Stomach (tissue), 19 donors: ENCODE results near the gene USP34. TPM values are rescaled to one million over a fixed set of nuclear protein-coding genes. Genes with fewer than 3 reads are reported as not detected.
A peak's percentile ranks its signal among the peaks of the same experiment; 100 is the strongest.

Experiments
- DNase-seq, 2 donors: peaks; one replicate each; pipeline versions ENCODE4 v3.0.0 to v3.0.0-alpha.2; 2013 to 2019
- H3K27ac ChIP-seq, 5 donors: fragments of 200-600 bp in 4 of 5; sonication (generic) in 4 of 5; one replicate each; pipeline ENCODE4 v1.5.1; 2013 to 2019; ENCODE audit warnings: mild to moderate bottlenecking in 1 of 5, moderate library complexity in 1 of 5
- H3K27me3 ChIP-seq, 3 donors: fragments of 200-600 bp; sonication (generic); one replicate each; pipeline ENCODE4 v1.5.1; 2017 to 2019; ENCODE audit warnings: mixed run types in 1 of 3
- H3K36me3 ChIP-seq, 4 donors: fragments of 200-600 bp; sonication (generic); 1 replicate in 3 of 4; 2 replicates in 1 of 4; pipeline ENCODE4 v1.5.1; 2016 to 2019
- H3K4me1 ChIP-seq, 4 donors: fragments of 200-600 bp; sonication (generic); one replicate each; pipeline ENCODE4 v1.5.1; 2016 to 2019
- H3K4me3 ChIP-seq, 4 donors: fragments of 200-600 bp; sonication (generic) in 3 of 4; one replicate each; pipeline ENCODE4 v1.5.1; 2016 to 2019; ENCODE audit warnings: mild to moderate bottlenecking in 1 of 4
- H3K9me3 ChIP-seq, 4 donors: fragments of 200-600 bp; sonication (generic); one replicate each; pipeline ENCODE4 v1.5.1; 2016 to 2019
- EP300 ChIP-seq: sonication (generic); formaldehyde crosslinking; IDR thresholded peaks from one replicate; pipeline ENCODE4 v1.6.1; 2017; ENCODE audit warnings: antibody characterized with exemption
- POLR2A ChIP-seq, 4 donors: fragments of 450-650 bp; IDR thresholded peaks; one replicate each; pipeline ENCODE4 v1.6.1; 2016; ENCODE audit warnings: antibody characterized with exemption in 4 of 4, control low read depth in 2 of 4, mild to moderate bottlenecking in 1 of 4, moderate library complexity in 1 of 4
- POLR2AphosphoS5 ChIP-seq, 3 donors: sonication (generic); formaldehyde crosslinking; IDR thresholded peaks; one replicate each; pipeline ENCODE4 v1.6.1; 2016; ENCODE audit warnings: antibody characterized with exemption in 3 of 3
- WGBS, 5 donors: extraction: QIAGEN DNeasy Blood & Tissue Kit in 3 of 5; methylation state at CpG; one replicate each; pipeline versions ENCODE4 v1.1.5 to v1.1.7; 2013 to 2018; 5-methylcytosine and 5-hydroxymethylcytosine counted together
- intact Hi-C: fragments of 100-400 bp; cut with DNase I; formaldehyde crosslinking; loops from one replicate; pipeline ENCODE4 v1.15.1; 2023; ENCODE audit warnings: low total_unique reads
- long read RNA-seq, 10 donors: transcript quantifications; one replicate each; lab custom pipeline, GENCODE V29; 2026
- polyA plus RNA-seq, 3 donors: library from polyadenylated mRNA; stranded (reverse); fragments of 200-250 nt; gene quantifications; one replicate each; pipeline ENCODE4 v1.2.3, GENCODE V29; 2013
- total RNA-seq, 5 donors: library from RNA; depleted of rRNA; stranded (reverse); fragments of >200 nt; gene quantifications; one replicate each; pipeline versions ENCODE4 v1.1.0 to v1.2.3, GENCODE V29; 2014 to 2016
- TF ChIP-seq, protein P1 (sequence below), 7 experiments: fragments of 450-650 bp in 4 of 7; fragments of 200-600 bp in 3 of 7; sonication (generic) in 3 of 7; IDR thresholded peaks; one replicate each; pipeline ENCODE4 v1.5.1; 2016 to 2019; ENCODE audit warnings: antibody characterized with exemption in 7 of 7, control low read depth in 2 of 7, mild to moderate bottlenecking in 1 of 7
- donor health status: healthy with polysubstance abuse.
- donor health status: Bipolar disorder and iron deficiency.
- donor health status: healthy.

USP34 gene, protein sequence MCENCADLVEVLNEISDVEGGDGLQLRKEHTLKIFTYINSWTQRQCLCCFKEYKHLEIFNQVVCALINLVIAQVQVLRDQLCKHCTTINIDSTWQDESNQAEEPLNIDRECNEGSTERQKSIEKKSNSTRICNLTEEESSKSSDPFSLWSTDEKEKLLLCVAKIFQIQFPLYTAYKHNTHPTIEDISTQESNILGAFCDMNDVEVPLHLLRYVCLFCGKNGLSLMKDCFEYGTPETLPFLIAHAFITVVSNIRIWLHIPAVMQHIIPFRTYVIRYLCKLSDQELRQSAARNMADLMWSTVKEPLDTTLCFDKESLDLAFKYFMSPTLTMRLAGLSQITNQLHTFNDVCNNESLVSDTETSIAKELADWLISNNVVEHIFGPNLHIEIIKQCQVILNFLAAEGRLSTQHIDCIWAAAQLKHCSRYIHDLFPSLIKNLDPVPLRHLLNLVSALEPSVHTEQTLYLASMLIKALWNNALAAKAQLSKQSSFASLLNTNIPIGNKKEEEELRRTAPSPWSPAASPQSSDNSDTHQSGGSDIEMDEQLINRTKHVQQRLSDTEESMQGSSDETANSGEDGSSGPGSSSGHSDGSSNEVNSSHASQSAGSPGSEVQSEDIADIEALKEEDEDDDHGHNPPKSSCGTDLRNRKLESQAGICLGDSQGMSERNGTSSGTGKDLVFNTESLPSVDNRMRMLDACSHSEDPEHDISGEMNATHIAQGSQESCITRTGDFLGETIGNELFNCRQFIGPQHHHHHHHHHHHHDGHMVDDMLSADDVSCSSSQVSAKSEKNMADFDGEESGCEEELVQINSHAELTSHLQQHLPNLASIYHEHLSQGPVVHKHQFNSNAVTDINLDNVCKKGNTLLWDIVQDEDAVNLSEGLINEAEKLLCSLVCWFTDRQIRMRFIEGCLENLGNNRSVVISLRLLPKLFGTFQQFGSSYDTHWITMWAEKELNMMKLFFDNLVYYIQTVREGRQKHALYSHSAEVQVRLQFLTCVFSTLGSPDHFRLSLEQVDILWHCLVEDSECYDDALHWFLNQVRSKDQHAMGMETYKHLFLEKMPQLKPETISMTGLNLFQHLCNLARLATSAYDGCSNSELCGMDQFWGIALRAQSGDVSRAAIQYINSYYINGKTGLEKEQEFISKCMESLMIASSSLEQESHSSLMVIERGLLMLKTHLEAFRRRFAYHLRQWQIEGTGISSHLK (N-terminal part only)
- 100 to 1,000 TPM in 3 of 5 donors, 10 to 100 TPM in 2; 49.0 to 300 (median 137) TPM for total RNA-seq
- polyA plus RNA-seq = 10 to 100 TPM; 21.1 to 43.9 (median 29.1) TPM
- long read RNA-seq, donor 1, partial matches to known transcripts = 0 of 1 reads
- long read RNA-seq, donor 1, other reads (novel, unspliced or antisense) = 0 of 1 reads
- long read RNA-seq, donor 2 = 0 reads
- long read RNA-seq, donor 3 = 0 reads
- long read RNA-seq, donor 4 = 0 reads
- long read RNA-seq, donor 5, partial matches to known transcripts = 0 of 1 reads
- long read RNA-seq, donor 5, other reads (novel, unspliced or antisense) = 0 of 1 reads
- long read RNA-seq, donor 6 = 0 reads
- long read RNA-seq, donor 7, partial matches to known transcripts = 0 of 1 reads
- long read RNA-seq, donor 7, other reads (novel, unspliced or antisense) = 0 of 1 reads
- long read RNA-seq, donor 8, partial matches to known transcripts = 0 of 1 reads
- long read RNA-seq, donor 8, other reads (novel, unspliced or antisense) = 0 of 1 reads
- long read RNA-seq, donor 9, partial matches to known transcripts = 13 of 15 reads
- long read RNA-seq, donor 9, other reads (novel, unspliced or antisense) = 0 of 15 reads
- long read RNA-seq, donor 10, partial matches to known transcripts = 0 of 1 reads
- long read RNA-seq, donor 10, other reads (novel, unspliced or antisense) = 0 of 1 reads

DNA sequence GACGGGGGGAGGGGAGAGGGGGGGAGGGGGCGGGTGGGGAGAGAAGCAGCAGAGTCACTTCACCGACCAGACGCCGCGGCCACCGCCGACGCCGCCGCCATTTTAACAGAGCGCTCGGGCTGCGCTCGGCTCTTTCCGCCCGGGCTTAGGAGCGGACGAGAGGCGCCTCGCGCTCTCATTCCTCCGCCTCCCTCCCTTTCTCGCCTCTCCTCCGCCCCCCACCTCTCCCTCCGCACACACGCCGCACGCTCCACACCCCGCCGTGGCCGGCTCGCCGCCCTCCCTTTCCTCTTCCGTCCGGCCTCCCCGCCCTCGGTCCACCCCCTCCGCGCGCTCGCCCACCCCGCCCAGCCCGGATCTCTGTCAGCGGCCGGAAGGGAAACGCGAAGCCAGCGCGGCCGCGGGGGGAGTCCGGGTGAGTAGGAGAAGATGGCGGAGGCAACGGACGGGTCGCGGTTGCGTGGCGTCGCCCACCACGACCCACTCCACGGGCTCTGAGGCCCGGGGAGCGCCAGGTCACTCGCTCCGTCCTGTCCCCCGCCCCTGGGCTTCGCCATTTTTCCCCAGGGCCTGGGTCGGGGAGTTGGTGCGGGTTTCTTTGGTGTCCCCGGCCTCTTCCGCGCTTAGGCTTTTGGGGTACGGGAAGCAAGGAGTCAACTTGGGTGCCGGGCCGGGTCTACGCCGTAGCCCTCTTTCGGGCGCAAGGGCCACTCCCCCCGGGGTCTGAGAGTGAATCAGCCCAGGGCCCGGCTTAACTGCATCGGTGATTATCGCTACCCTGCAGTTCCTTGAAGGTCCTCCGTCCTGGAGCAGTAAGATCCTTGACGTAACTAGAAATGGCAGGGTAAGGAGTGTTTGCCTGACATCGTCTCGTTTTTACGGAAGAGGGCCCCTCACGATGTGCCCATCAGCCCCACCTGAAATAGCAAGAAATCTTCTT is at the start of gene USP34:
Gene USP34 (minus strand): TSS at position 123 of the 940 bp plus-strand sequence. CDS start 395 bp downstream, outside the sequence.
- H3K4me1 ChIP-seq = peaks cover 5 to 47% (median 36%) of the 10 kb centered on the region in 4 donors
- H3K36me3 ChIP-seq = peaks cover 0 to 15% (median 3%) of the 10 kb centered on the region in 4 donors
- peak within 1 kb of the TSS; percentile 97 to 100 (median 99) for H3K27ac ChIP-seq
- intact Hi-C loops = no loop called here
- no peaks in the 10 kb centered on the region for H3K27me3 ChIP-seq
- DNase-seq = peak; percentile 95 to 99
- TF ChIP-seq POLR2AphosphoS5 (IDR thresholded peaks at IDR 0.05) (peak; percentile 59 to 93 (median 91)), POLR2A (IDR thresholded peaks at IDR 0.05) (peak in 2 of 4 donors; percentile 36 to 46), EP300 (no peak)
- TF ChIP-seq, protein P1, sequence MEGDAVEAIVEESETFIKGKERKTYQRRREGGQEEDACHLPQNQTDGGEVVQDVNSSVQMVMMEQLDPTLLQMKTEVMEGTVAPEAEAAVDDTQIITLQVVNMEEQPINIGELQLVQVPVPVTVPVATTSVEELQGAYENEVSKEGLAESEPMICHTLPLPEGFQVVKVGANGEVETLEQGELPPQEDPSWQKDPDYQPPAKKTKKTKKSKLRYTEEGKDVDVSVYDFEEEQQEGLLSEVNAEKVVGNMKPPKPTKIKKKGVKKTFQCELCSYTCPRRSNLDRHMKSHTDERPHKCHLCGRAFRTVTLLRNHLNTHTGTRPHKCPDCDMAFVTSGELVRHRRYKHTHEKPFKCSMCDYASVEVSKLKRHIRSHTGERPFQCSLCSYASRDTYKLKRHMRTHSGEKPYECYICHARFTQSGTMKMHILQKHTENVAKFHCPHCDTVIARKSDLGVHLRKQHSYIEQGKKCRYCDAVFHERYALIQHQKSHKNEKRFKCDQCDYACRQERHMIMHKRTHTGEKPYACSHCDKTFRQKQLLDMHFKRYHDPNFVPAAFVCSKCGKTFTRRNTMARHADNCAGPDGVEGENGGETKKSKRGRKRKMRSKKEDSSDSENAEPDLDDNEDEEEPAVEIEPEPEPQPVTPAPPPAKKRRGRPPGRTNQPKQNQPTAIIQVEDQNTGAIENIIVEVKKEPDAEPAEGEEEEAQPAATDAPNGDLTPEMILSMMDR (IDR thresholded peaks at IDR 0.05) = no peak
- WGBS, 5 donors = 0 to 2% (median 1%) methylated on average over 56 to 87 of the region's 91 CpGs
- no peaks in the 10 kb centered on the region for H3K9me3 ChIP-seq
- peak within 1 kb of the TSS; percentile 70 to 93 (median 84) for H3K4me3 ChIP-seq

DNA sequence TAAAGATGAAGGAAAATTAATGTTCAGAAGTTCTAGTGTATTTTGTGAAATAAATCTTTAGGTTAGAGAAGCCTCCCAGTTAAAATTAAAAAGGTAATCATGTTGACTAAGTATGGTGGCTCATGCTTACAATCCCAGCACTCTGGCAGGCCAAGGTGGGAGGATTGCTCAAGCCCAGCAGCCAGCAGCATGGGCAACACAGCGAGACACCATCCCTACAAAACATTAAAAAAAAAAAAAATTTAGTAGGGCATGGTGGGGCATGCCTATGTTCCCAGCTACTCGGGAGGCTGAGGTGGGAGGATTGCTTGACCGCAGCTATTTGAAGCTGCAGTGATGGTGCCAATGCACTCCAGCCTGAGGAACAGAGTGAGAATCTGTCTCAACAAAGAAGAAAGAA is 49.4 kb upstream of the USP34 start:
- no peaks in the 10 kb centered on the region for H3K9me3 ChIP-seq
- H3K27me3 ChIP-seq = no peaks in the 10 kb centered on the region
- H3K4me3 ChIP-seq = no peak overlapping the region
- DNase-seq = no peak
- intact Hi-C loops = no loop called here
- peaks cover 0 to 27% (median 6%) of the 10 kb centered on the region in 4 donors for H3K4me1 ChIP-seq
- no peak overlapping the region for H3K27ac ChIP-seq
- TF ChIP-seq EP300 (no peak), POLR2A (IDR thresholded peaks at IDR 0.05) (no peak)
- peaks cover 24 to 84% (median 71%) of the 10 kb centered on the region in 4 donors for H3K36me3 ChIP-seq
- 88 to 97% (median 94%) methylated on average over 3 of the region's 3 CpGs for WGBS, 5 donors

DNA sequence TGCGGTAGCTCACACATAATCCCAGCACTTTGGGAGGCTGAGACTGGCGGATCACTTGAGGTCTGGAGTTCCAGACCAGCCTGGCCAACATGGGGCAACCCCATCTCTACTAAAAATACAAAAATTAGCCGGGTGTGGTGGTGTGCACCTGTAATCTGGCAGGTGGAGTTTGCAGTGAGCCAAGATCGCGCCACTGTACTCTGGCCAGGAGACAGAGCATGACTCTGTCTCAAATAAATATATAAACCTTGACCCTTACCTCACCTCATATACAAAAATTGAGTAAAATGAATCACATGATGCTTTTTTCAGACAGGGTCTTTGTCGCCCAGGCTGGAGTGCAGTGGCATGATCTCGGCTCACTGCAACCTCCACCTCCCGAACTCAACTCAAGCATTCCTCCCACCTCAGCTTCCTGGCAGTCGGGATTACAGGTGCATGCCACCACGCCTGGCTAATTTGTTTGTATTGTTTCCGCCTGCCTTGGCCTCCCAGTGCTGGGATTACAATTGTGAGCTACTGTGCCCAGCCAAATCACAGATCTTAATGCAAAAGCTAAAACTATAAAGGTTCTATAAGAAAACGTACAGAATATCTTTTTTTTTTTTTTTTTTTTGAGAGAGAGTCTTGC is 42.0 kb upstream of the USP34 start:
- no peak overlapping the region for H3K27ac ChIP-seq
- TF ChIP-seq EP300 (no peak), POLR2AphosphoS5 (IDR thresholded peaks at IDR 0.05) (no peak), POLR2A (IDR thresholded peaks at IDR 0.05) (no peak)
- TF ChIP-seq, protein P1 (IDR thresholded peaks at IDR 0.05) = no peak
- H3K4me1 ChIP-seq = peaks cover 0 to 11% (median 0%) of the 10 kb centered on the region in 4 donors
- intact Hi-C loops = no loop called here
- no peaks in the 10 kb centered on the region for H3K9me3 ChIP-seq
- 73 to 82% (median 80%) methylated on average over 12 of the region's 12 CpGs for WGBS, 5 donors
- no peaks in the 10 kb centered on the region for H3K27me3 ChIP-seq
- H3K4me3 ChIP-seq = no peak overlapping the region
- no peak for DNase-seq
- peaks cover 22 to 97% (median 95%) of the 10 kb centered on the region in 4 donors for H3K36me3 ChIP-seq
